GM18858 (cell line): ENCODE measurements around the gene SYNDIG1.

Experiments used
- ATAC-seq: cut with Tn5 transposase; IDR thresholded peaks from one replicate; pipeline ENCODE4 v1.9.1; 2021; ENCODE audit not compliant: unreplicated experiment

The SYNDIG1 gene

GRCh38 chr20:24685736-24686135 is 216.3 kb downstream of the SYNDIG1 start:
- no peak for ATAC-seq

GRCh38 chr20:24686156-24686555 is 216.7 kb downstream of the SYNDIG1 start:
- ATAC-seq: no peak

- ATAC-seq: no peak
These were observed 221.0 kb downstream of the SYNDIG1 start for GRCh38 chr20:24690408-24690807.

GRCh38 chr20:24691901-24692351 is 222.5 kb downstream of the SYNDIG1 start:
- no peak for ATAC-seq

GRCh38 chr20:24692446-24693200 is 223.2 kb downstream of the SYNDIG1 start:
- no peak for ATAC-seq

GRCh38 chr20:24693466-24694156 is 224.2 kb downstream of the SYNDIG1 start:
- ATAC-seq: no peak

- ATAC-seq: no peak
These were observed 224.8 kb downstream of the SYNDIG1 start for GRCh38 chr20:24694157-24694726.

- no peak for ATAC-seq
These were observed 225.5 kb downstream of the SYNDIG1 start for GRCh38 chr20:24694727-24695528.

- ATAC-seq: no peak
These were observed 226.2 kb downstream of the SYNDIG1 start for GRCh38 chr20:24695529-24696225.

GRCh38 chr20:24696396-24696795 is 227.0 kb downstream of the SYNDIG1 start:
- ATAC-seq: no peak

- no peak for ATAC-seq
These were observed 228.0 kb downstream of the SYNDIG1 start for GRCh38 chr20:24697411-24697810.

- no peak for ATAC-seq
These were observed 228.8 kb downstream of the SYNDIG1 start for GRCh38 chr20:24698189-24698588.

GRCh38 chr20:24698706-24699206 is 229.3 kb downstream of the SYNDIG1 start:
- ATAC-seq: no peak

GRCh38 chr20:24699321-24700165 is 230.1 kb downstream of the SYNDIG1 start:
- no peak for ATAC-seq

- no peak for ATAC-seq
These were observed 230.9 kb downstream of the SYNDIG1 start for GRCh38 chr20:24700166-24700860.

GRCh38 chr20:24701027-24701426 is 231.6 kb downstream of the SYNDIG1 start:
- no peak for ATAC-seq

- no peak for ATAC-seq
These were observed 232.2 kb downstream of the SYNDIG1 start for GRCh38 chr20:24701668-24702067.

GRCh38 chr20:24702501-24703283 is 233.3 kb downstream of the SYNDIG1 start:
- ATAC-seq: no peak
